ENCODE measurements around the gene CASD1.

GRCh38 chr7:94509264-94509886 is at the start of gene CASD1:
- TF ChIP-seq POLR2A (IDR thresholded peaks at IDR 0.05), result no peak
- TF ChIP-seq, protein P1, sequence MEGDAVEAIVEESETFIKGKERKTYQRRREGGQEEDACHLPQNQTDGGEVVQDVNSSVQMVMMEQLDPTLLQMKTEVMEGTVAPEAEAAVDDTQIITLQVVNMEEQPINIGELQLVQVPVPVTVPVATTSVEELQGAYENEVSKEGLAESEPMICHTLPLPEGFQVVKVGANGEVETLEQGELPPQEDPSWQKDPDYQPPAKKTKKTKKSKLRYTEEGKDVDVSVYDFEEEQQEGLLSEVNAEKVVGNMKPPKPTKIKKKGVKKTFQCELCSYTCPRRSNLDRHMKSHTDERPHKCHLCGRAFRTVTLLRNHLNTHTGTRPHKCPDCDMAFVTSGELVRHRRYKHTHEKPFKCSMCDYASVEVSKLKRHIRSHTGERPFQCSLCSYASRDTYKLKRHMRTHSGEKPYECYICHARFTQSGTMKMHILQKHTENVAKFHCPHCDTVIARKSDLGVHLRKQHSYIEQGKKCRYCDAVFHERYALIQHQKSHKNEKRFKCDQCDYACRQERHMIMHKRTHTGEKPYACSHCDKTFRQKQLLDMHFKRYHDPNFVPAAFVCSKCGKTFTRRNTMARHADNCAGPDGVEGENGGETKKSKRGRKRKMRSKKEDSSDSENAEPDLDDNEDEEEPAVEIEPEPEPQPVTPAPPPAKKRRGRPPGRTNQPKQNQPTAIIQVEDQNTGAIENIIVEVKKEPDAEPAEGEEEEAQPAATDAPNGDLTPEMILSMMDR (IDR thresholded peaks at IDR 0.05), result no peak

Data from testis (tissue), 2 donors.